ENCODE results near the gene ATP5MK.
A peak's percentile ranks its signal among the peaks of the same experiment; 100 is the strongest.
"Not testable (repeated sequence)": the region's sequence is repeated elsewhere in the genome, so short reads cannot be mapped to it uniquely, and the experiment has no call there.

Gene ATP5MK

GRCh38 chr10:103396067-103396788, at the start of gene ATP5MK, which contains the start of gene PDCD11:
TSS of gene ATP5MK (minus strand) at chr10:103396475. CDS start at chr10:103392457, 4,018 bp downstream.
TSS of gene PDCD11 (plus strand) at chr10:103396626. CDS start at chr10:103398427, 1,801 bp downstream.
- peak; percentile 98 for DNase-seq (ENCODE audit: low spot score)

- DNase-seq (ENCODE audit: low spot score) = no peak
Measured at GRCh38 chr10:103445366-103445765, 49.1 kb upstream of the ATP5MK start.

GRCh38 chr10:103444478-103444877, 48.2 kb upstream of the ATP5MK start:
- no peak for DNase-seq (ENCODE audit: low spot score)

GRCh38 chr10:103443475-103444185, 47.4 kb upstream of the ATP5MK start:
- DNase-seq (ENCODE audit: low spot score) = no peak

GRCh38 chr10:103442031-103442461, 45.8 kb upstream of the ATP5MK start:
- DNase-seq (ENCODE audit: low spot score) = peak; percentile 24

- no peak for DNase-seq (ENCODE audit: low spot score)
Measured at GRCh38 chr10:103441611-103442010, 45.3 kb upstream of the ATP5MK start.

- no peak for DNase-seq (ENCODE audit: low spot score)
Measured at GRCh38 chr10:103441206-103441605, 44.9 kb upstream of the ATP5MK start.

- no peak for DNase-seq (ENCODE audit: low spot score)
Measured at GRCh38 chr10:103440416-103440815, 44.1 kb upstream of the ATP5MK start.

GRCh38 chr10:103439776-103440175, 43.5 kb upstream of the ATP5MK start:
- no peak for DNase-seq (ENCODE audit: low spot score)

- DNase-seq (ENCODE audit: low spot score) = no peak
Measured at GRCh38 chr10:103433858-103434257, 37.6 kb upstream of the ATP5MK start.

GRCh38 chr10:103431902-103432301, 35.6 kb upstream of the ATP5MK start:
- DNase-seq (ENCODE audit: low spot score) = no peak

GRCh38 chr10:103429647-103430046, 33.4 kb upstream of the ATP5MK start:
- no peak for DNase-seq (ENCODE audit: low spot score)

GRCh38 chr10:103428989-103429643, 32.8 kb upstream of the ATP5MK start:
- no peak for DNase-seq (ENCODE audit: low spot score)

- DNase-seq (ENCODE audit: low spot score) = no peak
Measured at GRCh38 chr10:103427866-103428265, 31.6 kb upstream of the ATP5MK start.

- DNase-seq (ENCODE audit: low spot score) = no peak
Measured at GRCh38 chr10:103423748-103424147, 27.5 kb upstream of the ATP5MK start.

GRCh38 chr10:103419101-103419500, 22.8 kb upstream of the ATP5MK start:
- DNase-seq (ENCODE audit: low spot score) = no peak

- DNase-seq (ENCODE audit: low spot score) = peak; percentile 19
Measured at GRCh38 chr10:103417601-103418000, 21.3 kb upstream of the ATP5MK start.

- DNase-seq (ENCODE audit: low spot score) = not testable (repeated sequence)
Measured at GRCh38 chr10:103417148-103417469, 20.8 kb upstream of the ATP5MK start.

GRCh38 chr10:103416436-103417147, 20.3 kb upstream of the ATP5MK start:
- DNase-seq (ENCODE audit: low spot score) = peak; percentile 75

- DNase-seq (ENCODE audit: low spot score) = no peak
Measured at GRCh38 chr10:103415581-103415980, 19.3 kb upstream of the ATP5MK start.

GRCh38 chr10:103413564-103413963, 17.3 kb upstream of the ATP5MK start:
- no peak for DNase-seq (ENCODE audit: low spot score)

- DNase-seq (ENCODE audit: low spot score) = no peak
Measured at GRCh38 chr10:103397191-103397825, 1.0 kb upstream of the ATP5MK start.
